ENCODE measurements around the gene ELFN1.

ELFN1 gene

GRCh38 chr7:1688542-1688941 lies 18.5 kb downstream of the ELFN1 start:
- DNase-seq = no peak
- intact Hi-C loops (cut with DNase I) = no loop called here

- intact Hi-C loops (cut with DNase I) = no loop called here
- DNase-seq = peak in 3 of 42 donors; percentile 2 to 5 (median 2)
Observed at GRCh38 chr7:1689311-1689710, 19.2 kb downstream of the ELFN1 start.

- intact Hi-C loops (cut with DNase I) = no loop called here
- DNase-seq = no peak
Observed at GRCh38 chr7:1690359-1690958, 20.4 kb downstream of the ELFN1 start.

- intact Hi-C loops (cut with DNase I) = no loop called here
Observed at GRCh38 chr7:1691096-1691495, 21.0 kb downstream of the ELFN1 start.

GRCh38 chr7:1691601-1692514 lies 21.8 kb downstream of the ELFN1 start:
- DNase-seq = peak in 36 of 42 donors; percentile 15 to 75 (median 52)
- intact Hi-C loops (cut with DNase I) = no loop called here

More at GRCh38 chr7:1691096-1691495, 21.0 kb downstream of the ELFN1 start:
- peak in 13 of 42 donors; percentile 2 to 36 (median 12) for DNase-seq

GRCh38 chr7:1692515-1693418 lies 22.7 kb downstream of the ELFN1 start:
- intact Hi-C loops (cut with DNase I) = no loop called here
- peak in 12 of 42 donors; percentile 2 to 30 (median 12) for DNase-seq

DNA sequence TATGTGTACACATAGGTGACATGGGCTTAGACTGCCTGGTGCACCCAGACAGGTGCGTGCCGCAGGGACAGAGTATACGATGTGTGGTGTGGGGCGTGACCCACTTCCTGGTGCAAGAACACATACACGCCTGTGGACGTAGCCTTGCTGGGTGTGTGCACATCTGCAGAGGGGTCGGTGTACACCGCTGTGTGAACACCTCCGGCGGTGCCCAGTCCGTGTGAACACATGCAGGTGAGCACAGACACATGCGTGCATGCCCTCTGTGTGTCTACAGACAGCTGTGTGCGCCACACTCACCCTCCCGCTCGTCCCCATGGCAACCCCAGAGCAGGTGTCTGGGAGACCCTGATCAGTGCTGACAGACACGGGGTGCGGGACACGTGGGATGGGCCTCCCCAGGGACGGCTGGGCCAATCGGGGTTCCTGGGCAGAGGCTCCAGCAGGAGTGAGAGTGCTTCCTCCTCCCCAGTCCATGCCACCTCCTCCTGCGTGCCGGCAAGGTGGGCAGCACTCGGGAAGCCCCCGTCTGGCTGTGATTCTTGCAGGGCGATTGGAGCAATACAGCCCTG lies 23.4 kb downstream of the ELFN1 start:
- intact Hi-C loops (cut with DNase I) = no loop called here
- DNase-seq = peak in 41 of 42 donors; percentile 19 to 84 (median 56)

DNA sequence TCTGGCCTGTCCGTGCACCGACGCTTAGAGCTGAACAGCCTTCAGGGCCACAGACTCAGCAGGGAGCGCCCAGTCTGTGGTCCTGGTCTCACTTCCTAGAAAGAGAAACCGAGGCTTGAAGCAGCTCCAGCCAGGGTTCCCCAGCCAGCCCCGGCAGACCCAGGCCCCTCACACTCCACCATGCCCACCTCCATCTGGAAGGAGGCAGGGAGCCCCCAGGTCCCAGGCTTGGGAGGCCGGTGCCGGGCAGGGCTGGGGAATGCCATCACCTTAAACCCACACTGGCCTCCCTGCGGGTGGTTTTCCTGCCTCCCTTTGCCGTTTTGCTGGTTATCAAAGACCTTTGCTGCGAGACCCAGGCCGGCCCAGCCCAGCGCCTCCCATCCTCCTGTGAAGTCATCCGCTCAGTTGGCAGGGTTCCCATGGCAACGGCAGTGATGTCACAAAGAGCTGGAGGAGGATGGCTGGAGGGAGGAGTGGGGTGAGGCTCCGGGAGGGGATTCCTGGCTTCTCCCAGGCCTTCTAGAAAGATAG lies 24.0 kb downstream of the ELFN1 start:
- peak; percentile 68 to 95 (median 86) for DNase-seq
- intact Hi-C loops (cut with DNase I) = no loop called here

- intact Hi-C loops (cut with DNase I) = no loop called here
- peak in 15 of 42 donors; percentile 6 to 41 (median 15) for DNase-seq
Observed at GRCh38 chr7:1694611-1695511, 24.8 kb downstream of the ELFN1 start.

- intact Hi-C loops (cut with DNase I) = no loop called here
- peak in 14 of 42 donors; percentile 3 to 39 (median 14) for DNase-seq
Observed at GRCh38 chr7:1695800-1696454, 25.9 kb downstream of the ELFN1 start.

GRCh38 chr7:1696671-1697498 lies 26.8 kb downstream of the ELFN1 start:
- intact Hi-C loops (cut with DNase I) = no loop called here
- peak in 14 of 42 donors; percentile 5 to 36 (median 12) for DNase-seq

GRCh38 chr7:1697499-1698125 lies 27.5 kb downstream of the ELFN1 start:
- peak in 15 of 42 donors; percentile 3 to 34 (median 7) for DNase-seq
- intact Hi-C loops (cut with DNase I) = no loop called here

DNA sequence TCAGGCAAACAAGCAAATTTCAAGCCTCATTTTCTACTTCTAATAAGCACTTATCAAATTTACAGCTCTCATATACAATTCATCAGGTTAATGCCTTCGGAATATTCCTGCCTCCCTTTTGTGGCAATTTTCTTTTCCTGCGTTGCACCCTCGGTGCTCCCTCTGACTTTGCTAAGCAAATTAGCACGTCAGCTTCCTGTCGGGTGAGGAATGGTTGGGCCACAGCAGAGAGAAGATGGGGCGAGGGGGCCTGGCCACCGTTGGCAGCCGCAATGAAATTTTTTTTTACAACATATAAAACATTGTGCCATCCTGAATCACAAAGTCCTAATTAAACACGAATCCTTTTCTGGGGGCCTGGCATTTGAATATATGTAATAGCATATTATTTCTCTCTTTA lies 28.1 kb downstream of the ELFN1 start:
- intact Hi-C loops (cut with DNase I) = no loop called here
- DNase-seq = peak in 11 of 42 donors; percentile 1 to 31 (median 10)

DNA sequence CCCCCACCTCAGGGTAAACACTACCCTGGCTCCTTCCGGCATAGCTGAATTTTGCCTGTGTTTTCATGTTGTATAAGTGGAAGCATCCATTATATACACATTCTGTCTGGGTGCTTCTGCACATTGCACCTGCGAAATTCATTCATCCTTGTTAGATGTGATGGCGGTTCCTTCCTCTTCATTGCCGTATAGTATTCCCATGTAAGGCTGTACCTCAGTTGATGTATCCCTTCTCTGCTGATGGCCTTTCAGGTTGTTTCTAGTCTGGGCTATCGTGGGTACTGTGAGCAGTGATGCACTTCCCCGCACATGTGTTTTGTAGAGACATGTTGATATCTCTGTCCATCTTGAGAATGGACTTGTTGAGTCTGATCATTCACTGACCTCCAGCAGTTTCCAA lies 28.9 kb downstream of the ELFN1 start:
- DNase-seq = peak in 5 of 42 donors; percentile 2 to 30 (median 5)
- intact Hi-C loops (cut with DNase I) = no loop called here

DNA sequence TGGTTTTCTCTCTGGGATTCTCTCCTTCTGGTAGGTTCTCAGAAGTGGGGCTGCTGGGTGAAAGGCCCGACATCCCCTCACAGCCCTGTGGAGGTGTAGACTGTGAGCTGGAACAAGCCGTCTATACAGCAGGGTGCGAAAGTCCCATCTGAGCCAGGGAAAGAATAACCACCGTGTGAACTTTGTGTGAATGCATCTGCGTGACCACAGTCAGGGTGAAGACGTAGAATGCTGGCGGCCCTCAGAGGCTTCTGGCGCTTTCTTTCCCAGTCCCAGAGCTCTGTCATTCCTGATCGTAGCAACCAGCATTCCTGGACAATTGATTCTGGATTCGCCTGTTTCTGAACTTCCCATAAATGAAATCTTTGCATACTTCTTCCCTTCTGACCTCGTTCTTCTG lies 30.0 kb downstream of the ELFN1 start:
- intact Hi-C loops (cut with DNase I) = no loop called here
- DNase-seq = peak in 8 of 42 donors; percentile 2 to 15 (median 8)
